HTR-8/SVneo (cell line): Measurements from ENCODE around the gene GCNT2.
A peak's percentile ranks its signal among the peaks of the same experiment; 100 is the strongest.
"Not testable (repeated sequence)": the region's sequence is repeated elsewhere in the genome, so short reads cannot be mapped to it uniquely, and the experiment has no call there.

Experiments
- DNase-seq: peaks from one replicate; pipeline ENCODE4 v3.0.0; 2011; ENCODE audit warnings: low spot score, mixed read lengths; ENCODE audit not compliant: insufficient read length
- FAIRE-seq: peaks from 2 replicates; lab custom pipeline; 2011; peaks lifted over from hg19 to GRCh38; lab: Jason Lieb, UNC

The GCNT2 gene

GRCh38 chr6:10630178-10630577 lies 109.0 kb downstream of the GCNT2 start:
- FAIRE-seq (no peak), DNase-seq (no peak)

DNA sequence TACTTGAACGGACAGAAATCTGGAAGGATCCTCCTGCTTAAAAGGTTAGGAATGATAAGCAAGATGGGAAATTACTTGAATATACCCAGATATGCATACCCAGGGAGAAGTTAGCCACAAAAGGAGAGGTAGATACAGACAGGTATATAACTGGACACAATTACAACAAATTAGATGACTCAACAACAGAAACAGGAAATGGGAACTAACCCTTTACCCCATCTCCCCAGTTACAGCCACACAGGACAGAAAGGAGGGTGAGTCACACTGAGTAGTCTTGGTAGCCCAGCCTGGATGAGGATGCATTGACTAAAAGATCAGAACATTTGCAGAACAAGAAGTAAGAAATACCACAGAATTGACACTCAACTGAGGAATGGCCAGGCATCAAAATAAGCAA lies 112.1 kb downstream of the GCNT2 start:
- FAIRE-seq (peak; percentile 72), DNase-seq (peak; percentile 71)

- no peak for DNase-seq
- peak; percentile 16 for FAIRE-seq
These were observed 119.3 kb downstream of the GCNT2 start for GRCh38 chr6:10640412-10640811.

GRCh38 chr6:10641528-10641927 lies 120.4 kb downstream of the GCNT2 start:
- no peak for FAIRE-seq

DNA sequence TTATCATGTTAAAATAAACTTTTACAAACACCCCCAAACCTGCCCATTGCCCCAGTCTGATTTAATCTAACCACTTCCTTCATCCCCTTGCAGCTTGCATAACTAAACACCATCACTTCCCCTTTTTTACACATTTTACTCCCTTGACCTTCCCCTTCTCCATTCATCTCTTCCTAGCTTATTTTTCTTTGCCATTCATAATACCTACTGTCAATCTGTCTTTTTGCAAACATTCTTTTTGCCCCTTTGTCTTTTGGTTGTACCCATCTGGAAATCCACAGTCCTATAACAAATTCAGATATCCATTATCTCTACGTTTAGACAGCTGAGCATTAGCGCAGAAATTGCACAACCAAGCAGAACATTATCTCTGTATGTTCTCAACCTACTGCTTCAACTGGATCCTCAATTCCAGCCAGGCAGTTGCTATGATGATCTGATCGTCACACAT lies 122.1 kb downstream of the GCNT2 start:
- no peak for FAIRE-seq
- DNase-seq, result no peak

More at GRCh38 chr6:10641528-10641927, 120.4 kb downstream of the GCNT2 start:
- no peak for DNase-seq

GRCh38 chr6:10644225-10644624 lies 123.1 kb downstream of the GCNT2 start:
- FAIRE-seq (no peak), DNase-seq (no peak)

DNA sequence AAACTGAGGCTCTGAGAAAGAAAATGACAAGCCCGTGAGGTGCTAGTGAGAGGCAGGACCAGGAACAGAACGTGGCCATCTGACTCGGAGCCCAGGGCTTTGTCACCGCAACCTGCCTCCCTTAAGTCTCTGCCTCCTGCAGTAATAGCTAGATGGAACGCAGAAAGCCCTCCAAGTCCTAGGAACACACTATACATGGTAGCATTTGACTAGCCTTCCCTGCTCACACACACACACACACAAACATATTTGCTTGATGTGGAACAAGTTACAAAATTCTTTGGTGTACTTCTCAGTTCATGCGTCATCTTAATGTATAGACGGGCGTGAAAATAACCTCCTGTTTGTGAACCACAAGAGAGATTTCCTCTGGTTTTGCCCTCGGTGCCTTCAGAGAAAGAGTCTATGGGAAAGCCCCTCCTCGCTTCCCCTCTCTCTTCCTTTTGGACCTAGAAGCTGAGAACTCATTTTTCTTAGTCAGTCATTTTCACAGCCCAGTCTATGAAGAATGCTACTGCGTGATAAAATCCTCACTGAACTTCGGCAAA lies 134.4 kb downstream of the GCNT2 start:
- DNase-seq, result no peak
- no peak for FAIRE-seq

- FAIRE-seq, result no peak
- no peak for DNase-seq
These were observed 138.0 kb downstream of the GCNT2 start for GRCh38 chr6:10658910-10659698.

DNA sequence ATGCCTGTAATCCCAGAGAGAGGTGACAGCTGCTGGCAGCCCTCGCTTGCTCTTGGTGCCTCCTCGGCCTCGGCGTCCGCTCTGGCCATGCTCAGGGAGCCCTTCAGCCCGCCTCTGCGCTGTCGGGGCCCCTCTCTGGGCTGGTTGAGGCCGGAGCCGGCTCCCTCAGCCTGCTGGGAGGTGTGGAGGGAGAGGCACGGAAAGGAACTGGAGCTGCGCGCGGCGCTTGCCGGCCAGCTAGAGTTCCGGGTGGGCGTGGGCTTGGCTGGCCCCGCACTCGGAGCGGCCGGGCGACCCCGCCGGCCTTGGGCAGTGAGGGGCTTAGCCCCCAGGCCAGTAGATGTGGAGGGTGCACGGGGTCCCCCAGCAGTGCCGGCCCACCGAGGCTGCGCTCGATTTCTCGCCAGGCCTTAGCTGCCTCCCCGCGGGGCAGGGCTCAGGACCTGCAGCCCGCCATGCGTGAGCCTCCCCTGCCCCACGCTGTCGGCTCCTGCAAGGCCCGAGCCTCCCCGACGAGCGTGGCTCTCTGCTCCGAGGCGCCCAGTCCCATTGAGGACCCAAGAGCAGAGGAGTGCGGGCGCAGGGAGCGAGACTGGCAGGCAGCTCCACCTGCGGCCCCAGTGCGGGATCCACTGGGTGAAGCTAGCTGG lies 138.7 kb downstream of the GCNT2 start:
- DNase-seq (no peak), FAIRE-seq (no peak)

DNA sequence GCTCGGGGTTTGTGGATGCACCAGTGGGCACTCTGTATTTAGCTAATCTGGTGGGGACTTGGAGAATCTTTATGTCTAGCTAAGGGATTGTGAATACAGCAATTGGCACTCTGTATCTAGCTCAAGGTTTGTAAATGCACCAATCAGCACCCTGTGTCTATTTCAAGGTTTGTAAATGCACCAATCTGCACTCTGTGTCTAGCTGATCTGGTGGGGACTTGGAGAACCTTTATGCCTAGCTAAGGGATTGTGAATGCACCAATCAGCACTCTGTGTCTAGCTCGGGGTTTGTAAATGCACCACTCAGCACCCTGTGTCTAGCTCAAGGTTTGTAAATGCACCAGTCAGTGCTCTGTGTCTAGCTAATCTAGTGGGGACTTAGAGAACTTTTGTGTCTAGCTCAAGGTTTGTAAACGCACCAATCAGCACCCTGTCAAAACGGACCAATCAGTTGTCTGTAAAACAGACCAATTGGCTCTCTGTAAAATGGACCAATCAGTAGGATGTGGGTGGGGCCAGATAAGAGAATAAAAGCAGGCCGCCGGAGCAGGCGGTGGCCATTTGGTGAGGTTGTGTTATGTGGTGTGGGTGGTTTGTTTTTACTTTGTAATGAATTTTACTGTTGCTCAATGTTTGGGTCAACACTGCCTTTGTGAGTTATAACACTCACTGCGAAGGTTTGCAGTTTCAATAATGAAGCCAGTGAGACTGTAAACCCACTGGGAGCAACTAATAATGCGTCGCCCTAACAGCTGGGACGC lies 139.5 kb downstream of the GCNT2 start:
- FAIRE-seq, DNase-seq: not testable (repeated sequence)

DNA sequence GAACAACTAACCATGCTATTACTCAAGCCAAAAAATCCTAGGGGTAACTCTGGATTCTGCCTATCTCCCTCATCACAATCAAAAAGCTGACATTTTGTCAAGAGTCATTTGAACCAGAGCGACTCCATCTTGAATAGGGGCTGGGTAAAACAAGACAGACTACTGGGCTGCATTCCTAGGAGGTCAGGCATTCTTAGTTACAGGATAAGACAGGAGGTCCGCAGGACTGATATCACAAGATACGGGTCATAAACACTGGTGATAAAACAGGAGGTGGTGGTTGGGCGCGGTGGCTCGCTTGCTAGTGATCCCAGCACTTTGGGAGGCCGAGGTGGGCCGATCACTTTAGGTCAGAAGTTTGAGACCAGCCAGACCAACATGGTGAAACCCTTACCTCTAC lies 141.1 kb downstream of the GCNT2 start:
- FAIRE-seq (no peak), DNase-seq (no peak)

GRCh38 chr6:10662742-10663141 lies 141.6 kb downstream of the GCNT2 start:
- FAIRE-seq (no peak), DNase-seq (no peak)

DNA sequence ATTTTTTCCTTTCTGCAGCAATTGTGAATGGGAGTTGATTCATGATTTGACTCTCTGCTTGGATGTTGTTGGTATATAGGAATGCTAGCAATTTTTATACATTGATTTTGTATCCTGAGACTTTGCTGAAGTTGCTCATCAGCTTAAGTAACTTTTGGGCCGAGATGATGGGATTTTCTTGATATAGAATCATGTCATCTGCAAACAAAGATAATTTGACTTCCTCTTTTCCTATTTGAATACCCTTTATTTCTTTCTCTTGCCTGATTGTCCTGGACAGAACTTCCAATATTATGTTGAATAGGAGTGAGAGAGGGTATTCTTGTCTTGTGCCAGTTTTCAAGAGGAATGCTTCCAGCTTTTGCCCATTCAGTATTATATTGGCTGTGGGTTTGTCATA lies 144.4 kb downstream of the GCNT2 start:
- FAIRE-seq, DNase-seq: not testable (repeated sequence)

GRCh38 chr6:10668126-10668917 lies 147.2 kb downstream of the GCNT2 start:
- DNase-seq (no peak), FAIRE-seq (no peak)

DNA sequence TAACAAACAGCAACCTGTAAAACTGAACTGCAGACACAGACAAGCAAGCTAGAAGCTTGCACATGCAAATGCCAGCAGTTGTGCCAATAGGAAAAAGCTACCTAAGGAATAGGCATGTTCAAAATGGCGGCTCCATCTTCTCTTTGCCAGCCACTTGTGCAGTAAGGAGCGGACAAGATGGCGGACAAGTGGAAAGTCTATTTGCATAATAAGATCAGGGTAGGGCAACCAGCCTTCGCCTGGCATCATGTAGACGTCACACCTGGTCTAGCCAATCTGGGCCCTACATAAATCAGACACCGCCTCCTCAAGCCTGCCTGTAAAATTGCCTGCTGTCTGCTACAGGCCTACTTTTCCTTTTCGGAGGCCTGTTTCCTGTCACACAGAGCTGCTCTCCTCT lies 155.3 kb downstream of the GCNT2 start:
- FAIRE-seq, result no peak
- DNase-seq, result no peak

GRCh38 chr6:10678456-10678855 lies 157.3 kb downstream of the GCNT2 start:
- FAIRE-seq (no peak), DNase-seq (no peak)
